CD4-positive, alpha-beta T cell (primary cell): ENCODE data around the gene RAB18. TPM values are rescaled to one million over a fixed set of nuclear protein-coding genes. Genes with fewer than 3 reads are reported as not detected.

Experiments
- ATAC-seq: fragments of 200-7000 bp; cut with Tn5 transposase; one replicate; pipeline ENCODE4 v1.10.0; 2022; ENCODE audit warnings: mild to moderate bottlenecking; ENCODE audit not compliant: poor library complexity
- CTCF ChIA-PET: fragments of 350-600 bp; sonication (Branson Sonifier 250); formaldehyde crosslinking; loops from one replicate; lab custom pipeline; 2021; ENCODE audit warnings: antibody characterized with exemption, inconsistent platforms; lab: Charles Lee
- POLR2A ChIA-PET: fragments of 350-600 bp; sonication (Branson Sonifier 250); formaldehyde crosslinking; loops from one replicate; lab custom pipeline; 2021; ENCODE audit warnings: antibody characterized with exemption, inconsistent platforms; lab: Charles Lee
- DNase-seq, 14 experiments: peaks; one replicate each; pipeline ENCODE4 v3.0.0-alpha.2; 2013 to 2020; ENCODE audit warnings: mixed read lengths in 2 of 14
- H3K27ac ChIP-seq, 2 donors: one replicate each; pipeline versions ENCODE4 v1.5.1 to v1.7.0; 2013; ENCODE audit warnings: low read length in 2 of 2, low read depth in 1 of 2, mild to moderate bottlenecking in 1 of 2
- H3K27me3 ChIP-seq, 2 experiments: 1 replicate in 1 of 2; 2 replicates in 1 of 2; pipeline versions ENCODE4 v1.6.1 to v1.7.0; 2013; ENCODE audit warnings: low read length in 2 of 2, control low read depth in 1 of 2, mild to moderate bottlenecking in 1 of 2, moderate library complexity in 1 of 2; ENCODE audit not compliant: insufficient read depth in 2 of 2, control insufficient read depth in 1 of 2
- H3K36me3 ChIP-seq: one replicate; pipeline ENCODE4 v1.6.1; 2013; ENCODE audit warnings: low read length, control low read depth; ENCODE audit not compliant: insufficient read depth
- H3K4me1 ChIP-seq: one replicate; pipeline ENCODE4 v1.6.1; 2013; ENCODE audit warnings: low read length, control low read depth; ENCODE audit not compliant: insufficient read depth
- H3K4me3 ChIP-seq: one replicate; pipeline ENCODE4 v1.5.1; 2013; ENCODE audit warnings: mild to moderate bottlenecking, low read length, moderate library complexity
- H3K9me3 ChIP-seq, 2 experiments: 1 replicate in 1 of 2; 2 replicates in 1 of 2; pipeline versions ENCODE4 v1.6.1 to v1.7.0; 2013; ENCODE audit warnings: low read length in 2 of 2, mild to moderate bottlenecking in 2 of 2, control low read depth in 1 of 2, moderate library complexity in 1 of 2; ENCODE audit not compliant: control insufficient read depth in 1 of 2, insufficient read depth in 1 of 2
- H3K27ac Mint-ChIP-seq: one replicate; pipeline ENCODE4 v1.8.0; 2020; ENCODE audit warnings: mixed read lengths
- H3K27me3 Mint-ChIP-seq: one replicate; pipeline ENCODE4 v1.8.0; 2021; ENCODE audit warnings: mixed read lengths
- H3K36me3 Mint-ChIP-seq: one replicate; pipeline ENCODE4 v1.8.0; 2021; ENCODE audit warnings: low read depth, mixed read lengths
- H3K4me1 Mint-ChIP-seq: one replicate; pipeline ENCODE4 v1.8.0; 2021; ENCODE audit warnings: low read depth, mixed read lengths
- H3K4me3 Mint-ChIP-seq: one replicate; pipeline ENCODE4 v1.8.0; 2020; ENCODE audit warnings: mild to moderate bottlenecking, mixed read lengths
- H3K9me3 Mint-ChIP-seq: one replicate; pipeline ENCODE4 v1.8.0; 2020; ENCODE audit warnings: mixed read lengths
- intact Hi-C, 2 experiments: fragments of 100-400 bp; cut with DNase I in 1 of 2; cut with micrococcal nuclease in 1 of 2; formaldehyde crosslinking; loops; one replicate each; pipeline versions ENCODE4 v1.15.1 to v1.9.0; 2023 to 2025; cut with DNase I, micrococcal nuclease
- total RNA-seq, 174 experiments: library from RNA in 2 of 174; stranded (reverse) in 2 of 174; gene quantifications; one replicate each; pipeline ENCODE4 v1.2.3 and lab custom pipeline; 2021 to 2026
- TF ChIP-seq, protein P1 (sequence below): fragments of 200-600 bp; IDR thresholded peaks from one replicate; pipeline ENCODE4 v1.8.0; 2022; ENCODE audit warnings: antibody characterized with exemption, mild to moderate bottlenecking

The RAB18 gene
- total RNA-seq, 2 experiments from 2014 or later: 120 to 130 TPM

GRCh38 chr10:27535317-27535716, 31.2 kb downstream of the RAB18 start:
- no peak for ATAC-seq
- Histone ChIP-seq H3K4me3 (no peak overlapping the region), H3K27ac (no peak overlapping the region), H3K27me3 (no peaks in the 10 kb centered on the region), H3K4me1 (no peaks in the 10 kb centered on the region), H3K9me3 (no peaks in the 10 kb centered on the region), H3K36me3 (peaks cover 51% of the 10 kb centered on the region)
- TF ChIP-seq, protein P1, sequence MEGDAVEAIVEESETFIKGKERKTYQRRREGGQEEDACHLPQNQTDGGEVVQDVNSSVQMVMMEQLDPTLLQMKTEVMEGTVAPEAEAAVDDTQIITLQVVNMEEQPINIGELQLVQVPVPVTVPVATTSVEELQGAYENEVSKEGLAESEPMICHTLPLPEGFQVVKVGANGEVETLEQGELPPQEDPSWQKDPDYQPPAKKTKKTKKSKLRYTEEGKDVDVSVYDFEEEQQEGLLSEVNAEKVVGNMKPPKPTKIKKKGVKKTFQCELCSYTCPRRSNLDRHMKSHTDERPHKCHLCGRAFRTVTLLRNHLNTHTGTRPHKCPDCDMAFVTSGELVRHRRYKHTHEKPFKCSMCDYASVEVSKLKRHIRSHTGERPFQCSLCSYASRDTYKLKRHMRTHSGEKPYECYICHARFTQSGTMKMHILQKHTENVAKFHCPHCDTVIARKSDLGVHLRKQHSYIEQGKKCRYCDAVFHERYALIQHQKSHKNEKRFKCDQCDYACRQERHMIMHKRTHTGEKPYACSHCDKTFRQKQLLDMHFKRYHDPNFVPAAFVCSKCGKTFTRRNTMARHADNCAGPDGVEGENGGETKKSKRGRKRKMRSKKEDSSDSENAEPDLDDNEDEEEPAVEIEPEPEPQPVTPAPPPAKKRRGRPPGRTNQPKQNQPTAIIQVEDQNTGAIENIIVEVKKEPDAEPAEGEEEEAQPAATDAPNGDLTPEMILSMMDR: no peak
- H3K4me1 Mint-ChIP-seq: peaks cover 18% of the 10 kb centered on the region
- POLR2A ChIA-PET: no interaction called here
- H3K27ac Mint-ChIP-seq: no peak overlapping the region
- no peaks in the 10 kb centered on the region for H3K9me3 Mint-ChIP-seq
- CTCF ChIA-PET: no interaction called here
- DNase-seq: no peak
- intact Hi-C loops: loop anchor here in 1 of 2 experiments (10.0 kb wide), 1 partner anchor 91 kb away; no protein-coding TSS in a partner anchor
- no peak overlapping the region for H3K4me3 Mint-ChIP-seq
- no peaks in the 10 kb centered on the region for H3K27me3 Mint-ChIP-seq
- peaks cover 39% of the 10 kb centered on the region for H3K36me3 Mint-ChIP-seq

GRCh38 chr10:27536437-27536836, 32.3 kb downstream of the RAB18 start:
- intact Hi-C loops: loop anchor here in 1 of 2 experiments (10.0 kb wide), 1 partner anchor 92 kb away; no protein-coding TSS in a partner anchor
- Mint-ChIP-seq H3K9me3 (no peaks in the 10 kb centered on the region), H3K36me3 (peaks cover 45% of the 10 kb centered on the region), H3K4me1 (peaks cover 23% of the 10 kb centered on the region), H3K27ac (no peak overlapping the region), H3K27me3 (no peaks in the 10 kb centered on the region), H3K4me3 (no peak overlapping the region)
- no peaks in the 10 kb centered on the region for H3K27me3 ChIP-seq
- no peaks in the 10 kb centered on the region for H3K9me3 ChIP-seq
- no peak for ATAC-seq
- no peaks in the 10 kb centered on the region for H3K4me1 ChIP-seq
- H3K27ac ChIP-seq: no peak overlapping the region
- ChIA-PET POLR2A (no interaction called here), CTCF (no interaction called here)
- H3K4me3 ChIP-seq: no peak overlapping the region
- no peak for DNase-seq
- H3K36me3 ChIP-seq: peaks cover 51% of the 10 kb centered on the region
- TF ChIP-seq, protein P1: no peak

DNA sequence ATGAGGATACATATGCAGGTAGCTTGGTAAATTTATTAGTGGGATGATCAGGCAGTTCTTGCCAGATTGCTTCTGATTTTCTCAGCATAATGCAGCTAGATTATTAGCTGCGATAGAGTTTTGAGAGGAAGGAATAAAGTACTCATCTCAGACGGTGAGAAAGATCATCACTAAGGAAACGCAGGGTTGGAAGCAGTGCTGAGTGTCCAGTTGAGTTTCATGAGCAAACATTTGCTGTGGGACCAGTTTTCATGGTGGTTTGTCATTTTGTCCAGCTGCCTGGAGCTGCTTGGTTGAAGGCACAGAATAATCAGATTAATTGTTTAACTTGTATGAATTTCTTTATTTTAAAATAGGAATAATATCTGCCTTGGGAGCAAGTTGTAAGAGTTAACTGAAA, 33.1 kb downstream of the RAB18 start:
- Mint-ChIP-seq H3K36me3 (peaks cover 45% of the 10 kb centered on the region), H3K27ac (no peak overlapping the region), H3K4me1 (peaks cover 24% of the 10 kb centered on the region), H3K4me3 (no peak overlapping the region), H3K9me3 (no peaks in the 10 kb centered on the region), H3K27me3 (no peaks in the 10 kb centered on the region)
- CTCF ChIA-PET: no interaction called here
- Histone ChIP-seq H3K27me3 (no peaks in the 10 kb centered on the region), H3K9me3 (no peaks in the 10 kb centered on the region), H3K4me1 (peaks cover 4% of the 10 kb centered on the region), H3K36me3 (peaks cover 51% of the 10 kb centered on the region), H3K4me3 (no peak overlapping the region), H3K27ac (no peak overlapping the region)
- DNase-seq: no peak
- POLR2A ChIA-PET: no interaction called here
- TF ChIP-seq, protein P1: no peak
- intact Hi-C loops: loop anchor here in 1 of 2 experiments (10.0 kb wide), 1 partner anchor 92 kb away; no protein-coding TSS in a partner anchor
- ATAC-seq: no peak
